K562 treated with DMSO at 1 percent for 12 hours (cell line): ENCODE measurements around the gene ARID5A. TPM values are rescaled to one million over a fixed set of nuclear protein-coding genes. Genes with fewer than 3 reads are reported as not detected.

Source experiments
- total RNA-seq: library from RNA; unstranded; fragments of 300-600 nt; gene quantifications from 2 replicates; pipeline ENCODE4 v1.2.3, GENCODE V29; 2022; ENCODE audit not compliant: insufficient read depth

ARID5A gene
- 15.2 and 16.8 TPM in 2 replicates for total RNA-seq

GRCh38 chr2:96536445-96537065, at the start of gene ARID5A:
Gene ARID5A, plus strand, starts transcription at chr2:96536752. Its CDS starts 75 bp downstream, at chr2:96536827.

GRCh38 chr2:96505231-96505889, 31.2 kb upstream of the ARID5A start, which contains the start of gene NEURL3:
Gene NEURL3, minus strand, starts transcription at chr2:96505357. Its CDS starts 71 bp downstream, at chr2:96505286.

Other genes with a start within 250 kb of the ARID5A start
- gene SNRNP200, start 231.2 kb upstream of the ARID5A start, total RNA-seq = 112 and 218 TPM in 2 replicates
- gene ITPRIPL1, start 211.4 kb upstream of the ARID5A start, total RNA-seq = 2.5 and 3.7 TPM in 2 replicates
- 50.6 and 69.9 TPM in 2 replicates for gene NCAPH, start 201.0 kb upstream of the ARID5A start, total RNA-seq
- gene NEURL3, start 31.4 kb upstream of the ARID5A start, total RNA-seq = not detected in 2 replicates
- gene KANSL3, start 101.6 kb downstream of the ARID5A start, total RNA-seq = 16.3 and 44.5 TPM in 2 replicates
- gene FER1L5, start 106.0 kb downstream of the ARID5A start, total RNA-seq = not detected in 2 replicates
- gene LMAN2L, start 203.3 kb downstream of the ARID5A start, total RNA-seq = 16.4 and 22.7 TPM in 2 replicates
- 5.2 and 13.1 TPM in 2 replicates for gene CNNM4, start 224.2 kb downstream of the ARID5A start, total RNA-seq